Endothelial cell of umbilical vein (primary cell): Measurements from ENCODE around the gene ZCCHC14. TPM values are rescaled to one million over a fixed set of nuclear protein-coding genes. Genes with fewer than 3 reads are reported as not detected.

Experiments
- BruUV-seq: library from RNA; stranded (reverse); fragments of 400-500 nt; replicated peaks from 2 replicates; lab custom pipeline; 2021; lab: Mats Ljungman, UMichigan
- CTCF ChIA-PET: fragments of 300-600, 350-600 bp; sonication (Branson Sonifier 250); formaldehyde crosslinking; loops from one replicate; lab custom pipeline; 2021; ENCODE audit warnings: antibody characterized with exemption, inconsistent platforms; lab: Charles Lee
- POLR2A ChIA-PET: fragments of 300-600, 350-600 bp; sonication (Branson Sonifier 250); formaldehyde crosslinking; loops from one replicate; lab custom pipeline; 2021; ENCODE audit warnings: antibody characterized with exemption, inconsistent platforms; lab: Charles Lee
- DNase-seq: peaks from one replicate; pipeline ENCODE4 v3.0.0-alpha.2; 2011; ENCODE audit warnings: low read depth, low spot score
- FAIRE-seq: peaks from 2 replicates; lab custom pipeline; 2011; peaks lifted over from hg19 to GRCh38; lab: Jason Lieb, UNC
- H2AFZ ChIP-seq: 2 replicates; pipeline ENCODE4 v1.6.0; 2012; ENCODE audit warnings: low read depth, low read length, control low read depth, inconsistent platforms
- H3K27ac ChIP-seq: 2 replicates; pipeline ENCODE4 v1.5.1; 2011; ENCODE audit warnings: low read depth, mild to moderate bottlenecking, control low read depth, low read length, moderate library complexity; ENCODE audit not compliant: insufficient read depth
- H3K27me3 ChIP-seq, 2 experiments: 2 replicates each; pipeline versions ENCODE4 v1.6.0 to v1.6.1; 2011; ENCODE audit warnings: low read length in 2 of 2, mixed read lengths in 1 of 2; ENCODE audit not compliant: control insufficient read depth in 2 of 2, insufficient read depth in 2 of 2
- H3K36me3 ChIP-seq, 2 experiments: 2 replicates in 1 of 2; 3 replicates in 1 of 2; pipeline ENCODE4 v1.5.1; 2011; ENCODE audit warnings: low read length in 2 of 2, mild to moderate bottlenecking in 1 of 2, moderate library complexity in 1 of 2; ENCODE audit not compliant: control insufficient read depth in 2 of 2, insufficient read depth in 2 of 2; ENCODE audit errors: extremely low read depth in 1 of 2
- H3K4me1 ChIP-seq: 3 replicates; pipeline ENCODE4 v1.5.1; 2011; ENCODE audit warnings: mild to moderate bottlenecking, low read length; ENCODE audit not compliant: control insufficient read depth, insufficient read depth; ENCODE audit errors: extremely low read depth
- H3K4me2 ChIP-seq: 2 replicates; pipeline ENCODE4 v1.6.1; 2011; ENCODE audit warnings: low read length, control low read depth, mixed read lengths; ENCODE audit not compliant: insufficient read depth
- H3K4me3 ChIP-seq, 3 experiments: fragments of 200-600 bp in 1 of 3; sonication (generic), shearing (Covaris generic) in 1 of 3; replicated peaks in 1 of 3; 2 replicates each; pipeline ENCODE4 v1.5.1; 2011 to 2016; ENCODE audit warnings: control low read depth in 3 of 3, low read length in 3 of 3, mild to moderate bottlenecking in 2 of 3, inconsistent platforms in 1 of 3, low read depth in 1 of 3, moderate library complexity in 1 of 3; ENCODE audit not compliant: insufficient read depth in 1 of 3
- H3K79me2 ChIP-seq: 2 replicates; pipeline ENCODE4 v1.6.0; 2012; ENCODE audit warnings: low read length, inconsistent platforms; ENCODE audit not compliant: control insufficient read depth, insufficient read depth
- H3K9ac ChIP-seq: replicated peaks from 2 replicates; pipeline ENCODE3; 2011; ENCODE audit warnings: low read length, control low read depth; ENCODE audit not compliant: insufficient read depth; ENCODE audit errors: extremely low read depth
- H3K9me1 ChIP-seq: replicated peaks from 3 replicates; pipeline ENCODE4 v1.6.0; 2011; ENCODE audit warnings: mild to moderate bottlenecking, low read length; ENCODE audit not compliant: control insufficient read depth, insufficient read depth; ENCODE audit errors: extremely low read depth
- H3K9me3 ChIP-seq: replicated peaks from 2 replicates; pipeline ENCODE4 v1.5.1; 2012; ENCODE audit warnings: low read length, inconsistent platforms; ENCODE audit not compliant: control insufficient read depth, insufficient read depth
- H4K20me1 ChIP-seq: replicated peaks from 2 replicates; pipeline ENCODE3; 2011; ENCODE audit warnings: mild to moderate bottlenecking, low read length; ENCODE audit not compliant: control insufficient read depth, insufficient read depth; ENCODE audit errors: extremely low read depth
- EZH2 ChIP-seq: IDR thresholded peaks from 2 replicates; pipeline ENCODE4 v1.6.1; 2012; ENCODE audit warnings: borderline replicate concordance, low read depth, mild to moderate bottlenecking, moderate library complexity, low read length, inconsistent platforms; ENCODE audit not compliant: severe bottlenecking
- FOS ChIP-seq: IDR thresholded peaks from 2 replicates; pipeline ENCODE4 v1.6.1; 2011; ENCODE audit warnings: mild to moderate bottlenecking, low read length, moderate library complexity, borderline replicate concordance; ENCODE audit not compliant: insufficient read depth
- GATA2 ChIP-seq: IDR thresholded peaks from 2 replicates; pipeline ENCODE4 v1.7.0; 2011; ENCODE audit warnings: low read depth, mild to moderate bottlenecking, moderate library complexity, mixed read lengths, low read length; ENCODE audit not compliant: insufficient read length, insufficient read depth
- JUN ChIP-seq: IDR thresholded peaks from 2 replicates; pipeline ENCODE4 v1.6.1; 2011; ENCODE audit warnings: borderline replicate concordance, low read depth; ENCODE audit not compliant: insufficient read length, insufficient read depth
- MYC ChIP-seq: IDR thresholded peaks from one replicate; pipeline ENCODE4 v1.6.1; 2011; ENCODE audit warnings: mild to moderate bottlenecking, low read depth, low read length
- POLR2A ChIP-seq: IDR thresholded peaks from 2 replicates; pipeline ENCODE4 v1.6.1; 2012; ENCODE audit warnings: low read depth, mild to moderate bottlenecking, control low read depth, low read length
- POLR2AphosphoS5 ChIP-seq: IDR thresholded peaks from 2 replicates; pipeline ENCODE4 v1.6.1; 2012; ENCODE audit warnings: low read depth, mild to moderate bottlenecking, control low read depth, low read length, moderate library complexity; ENCODE audit not compliant: insufficient read depth
- dilution Hi-C: fragments of 300-500 bp; cut with MboI; formaldehyde crosslinking; loops from one replicate; pipeline ENCODE4 v1.15.0; 2019; ENCODE audit warnings: low sequenced_read_pairs; ENCODE audit not compliant: extremely low pct_ligation_motif_present
- intact Hi-C: fragments of 100-400 bp; cut with micrococcal nuclease; formaldehyde crosslinking; loops from one replicate; pipeline ENCODE4 v1.10.0; 2022
- polyA plus RNA-seq, 4 experiments: library from polyadenylated mRNA; depleted of rRNA in 3 of 4; stranded (reverse) in 3 of 4; unstranded in 1 of 4; fragments of >200 nt; gene quantifications; 2 replicates each; pipeline versions ENCODE4 v1.2.1 to v1.2.3, GENCODE V29; 2011 to 2012; ENCODE audit warnings: missing spikeins in 1 of 4
- total RNA-seq: library from RNA; stranded (reverse); gene quantifications from 2 replicates; pipeline ENCODE4 v1.2.3, GENCODE V29; 2021
- TF ChIP-seq, protein P1 (sequence below), 2 donors: IDR thresholded peaks; 1 replicate in 1 of 2; 2 replicates in 1 of 2; pipeline ENCODE4 v1.5.1; 2011; ENCODE audit warnings: low read length in 2 of 2, mild to moderate bottlenecking in 2 of 2, moderate library complexity in 2 of 2, control low read depth in 1 of 2, inconsistent platforms in 1 of 2, low read depth in 1 of 2; ENCODE audit not compliant: insufficient read depth in 1 of 2; ENCODE audit errors: extremely low read depth in 1 of 2
- TF ChIP-seq, protein P2 (sequence below): IDR thresholded peaks from 2 replicates; pipeline ENCODE4 v1.6.1; 2011; ENCODE audit not compliant: insufficient read depth, insufficient read length

Gene ZCCHC14
- total and polyA plus RNA-seq, 2 donors (not counting 3 experiments of a cell fraction or from before 2014, with no cell fraction given): 9.5 to 30.9 TPM

DNA sequence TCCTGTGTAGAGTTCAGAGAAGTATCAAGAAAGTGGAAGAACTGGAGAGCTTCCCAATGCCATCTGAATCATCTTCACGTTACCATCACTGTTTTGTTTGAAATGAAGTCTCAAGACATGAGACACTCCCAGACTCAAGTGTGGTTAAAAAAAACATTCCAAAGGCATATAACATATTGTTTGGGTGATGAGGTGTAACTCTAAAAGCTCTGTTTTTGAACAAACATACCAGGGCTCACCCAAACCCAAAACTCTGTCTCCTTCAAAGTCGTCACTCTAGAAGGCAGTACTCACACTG is 6.3 kb upstream of the ZCCHC14 start:
- ChIA-PET POLR2A (no interaction called here), CTCF (interaction anchor here (1.0 to 1.6 kb wide), 3 partner anchors 23 to 183 kb away, joined by 3 to 5 read pairs (median 3); no protein-coding TSS in a partner anchor)
- Histone ChIP-seq H3K9ac (no peak overlapping the region), H3K9me3 (no peaks in the 10 kb centered on the region), H3K36me3 (no peaks in the 10 kb centered on the region), H2AFZ (no peak overlapping the region), H3K27me3 (no peaks in the 10 kb centered on the region), H3K27ac (no peak overlapping the region), H3K9me1 (no peaks in the 10 kb centered on the region), H4K20me1 (no peaks in the 10 kb centered on the region), H3K4me2 (no peak overlapping the region), H3K4me1 (no peaks in the 10 kb centered on the region), H3K4me3 (no peak overlapping the region), H3K79me2 (no peaks in the 10 kb centered on the region)
- no peak for TF ChIP-seq MYC
- TF ChIP-seq, protein P1, sequence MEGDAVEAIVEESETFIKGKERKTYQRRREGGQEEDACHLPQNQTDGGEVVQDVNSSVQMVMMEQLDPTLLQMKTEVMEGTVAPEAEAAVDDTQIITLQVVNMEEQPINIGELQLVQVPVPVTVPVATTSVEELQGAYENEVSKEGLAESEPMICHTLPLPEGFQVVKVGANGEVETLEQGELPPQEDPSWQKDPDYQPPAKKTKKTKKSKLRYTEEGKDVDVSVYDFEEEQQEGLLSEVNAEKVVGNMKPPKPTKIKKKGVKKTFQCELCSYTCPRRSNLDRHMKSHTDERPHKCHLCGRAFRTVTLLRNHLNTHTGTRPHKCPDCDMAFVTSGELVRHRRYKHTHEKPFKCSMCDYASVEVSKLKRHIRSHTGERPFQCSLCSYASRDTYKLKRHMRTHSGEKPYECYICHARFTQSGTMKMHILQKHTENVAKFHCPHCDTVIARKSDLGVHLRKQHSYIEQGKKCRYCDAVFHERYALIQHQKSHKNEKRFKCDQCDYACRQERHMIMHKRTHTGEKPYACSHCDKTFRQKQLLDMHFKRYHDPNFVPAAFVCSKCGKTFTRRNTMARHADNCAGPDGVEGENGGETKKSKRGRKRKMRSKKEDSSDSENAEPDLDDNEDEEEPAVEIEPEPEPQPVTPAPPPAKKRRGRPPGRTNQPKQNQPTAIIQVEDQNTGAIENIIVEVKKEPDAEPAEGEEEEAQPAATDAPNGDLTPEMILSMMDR (IDR thresholded peaks at IDR 0.05; ENCODE audit: extremely low read depth in 1 of 2, insufficient read depth in 1 of 2, low read depth in 1 of 2, low read length in 2 of 2): no peak
- TF ChIP-seq, protein P2, sequence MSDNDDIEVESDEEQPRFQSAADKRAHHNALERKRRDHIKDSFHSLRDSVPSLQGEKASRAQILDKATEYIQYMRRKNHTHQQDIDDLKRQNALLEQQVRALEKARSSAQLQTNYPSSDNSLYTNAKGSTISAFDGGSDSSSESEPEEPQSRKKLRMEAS: no peak
- no peak for TF ChIP-seq JUN
- no peak for TF ChIP-seq POLR2AphosphoS5
- no peak for TF ChIP-seq EZH2
- TF ChIP-seq FOS: no peak
- no peak for TF ChIP-seq POLR2A
- no peak for TF ChIP-seq GATA2
- intact Hi-C loops: no loop called here
- FAIRE-seq: no peak
- no TSS peak for BruUV-seq
- dilution Hi-C loops: no loop called here
- no peak for DNase-seq
